SW 1271 (cell line): Measurements from ENCODE around the gene ALPK1.
A peak's percentile ranks its signal among the peaks of the same experiment; 100 is the strongest.
"Not testable (repeated sequence)": the region's sequence is repeated elsewhere in the genome, so short reads cannot be mapped to it uniquely, and the experiment has no call there.

Experiments
- DNase-seq, 2 experiments: peaks; one replicate each; lab custom pipeline; 2025; lab: John Stamatoyannopoulos, UW

Gene ALPK1

GRCh38 chr4:112296949-112297880, at the start of gene ALPK1:
Gene ALPK1, plus strand, starts transcription at chr4:112297369.
- DNase-seq: peak; percentile 31 to 84

- DNase-seq: no peak
Measured at GRCh38 chr4:112251019-112251643, 46.0 kb upstream of the ALPK1 start.

- no peak for DNase-seq
Measured at GRCh38 chr4:112252234-112252633, 44.9 kb upstream of the ALPK1 start.

- DNase-seq: no peak
Measured at GRCh38 chr4:112253382-112254000, 43.7 kb upstream of the ALPK1 start.

- no peak for DNase-seq
Measured at GRCh38 chr4:112257098-112257497, 40.1 kb upstream of the ALPK1 start.

GRCh38 chr4:112266823-112267222, 30.3 kb upstream of the ALPK1 start:
- peak in 1 of 2 experiments; percentile 16 for DNase-seq

- DNase-seq: no peak
Measured at GRCh38 chr4:112270051-112270450, 27.1 kb upstream of the ALPK1 start.

- DNase-seq: peak in 1 of 2 experiments; percentile 29
Measured at GRCh38 chr4:112270640-112271421, 26.3 kb upstream of the ALPK1 start.

- DNase-seq: no peak
Measured at GRCh38 chr4:112272292-112272691, 24.9 kb upstream of the ALPK1 start.

- no peak for DNase-seq
Measured at GRCh38 chr4:112274959-112275358, 22.2 kb upstream of the ALPK1 start.

- DNase-seq: no peak
Measured at GRCh38 chr4:112276113-112276512, 21.1 kb upstream of the ALPK1 start.

- DNase-seq: no peak
Measured at GRCh38 chr4:112277220-112277619, 19.9 kb upstream of the ALPK1 start.

- no peak for DNase-seq
Measured at GRCh38 chr4:112277705-112278448, 19.3 kb upstream of the ALPK1 start.

GRCh38 chr4:112279025-112279881, 17.9 kb upstream of the ALPK1 start:
- no peak for DNase-seq

- DNase-seq: no peak
Measured at GRCh38 chr4:112279882-112280315, 17.3 kb upstream of the ALPK1 start.

GRCh38 chr4:112280386-112281056, 16.6 kb upstream of the ALPK1 start:
- DNase-seq: no peak

- not testable (repeated sequence) for DNase-seq
Measured at GRCh38 chr4:112281895-112282398, 15.2 kb upstream of the ALPK1 start.

- no peak for DNase-seq
Measured at GRCh38 chr4:112282860-112283667, 14.1 kb upstream of the ALPK1 start.

GRCh38 chr4:112284166-112284565, 13.0 kb upstream of the ALPK1 start:
- no peak for DNase-seq
